ENCODE results near the gene AKR1C1.
"Not testable (repeated sequence)": the region's sequence is repeated elsewhere in the genome, so short reads cannot be mapped to it uniquely, and the experiment has no call there.

Gene AKR1C1

DNA sequence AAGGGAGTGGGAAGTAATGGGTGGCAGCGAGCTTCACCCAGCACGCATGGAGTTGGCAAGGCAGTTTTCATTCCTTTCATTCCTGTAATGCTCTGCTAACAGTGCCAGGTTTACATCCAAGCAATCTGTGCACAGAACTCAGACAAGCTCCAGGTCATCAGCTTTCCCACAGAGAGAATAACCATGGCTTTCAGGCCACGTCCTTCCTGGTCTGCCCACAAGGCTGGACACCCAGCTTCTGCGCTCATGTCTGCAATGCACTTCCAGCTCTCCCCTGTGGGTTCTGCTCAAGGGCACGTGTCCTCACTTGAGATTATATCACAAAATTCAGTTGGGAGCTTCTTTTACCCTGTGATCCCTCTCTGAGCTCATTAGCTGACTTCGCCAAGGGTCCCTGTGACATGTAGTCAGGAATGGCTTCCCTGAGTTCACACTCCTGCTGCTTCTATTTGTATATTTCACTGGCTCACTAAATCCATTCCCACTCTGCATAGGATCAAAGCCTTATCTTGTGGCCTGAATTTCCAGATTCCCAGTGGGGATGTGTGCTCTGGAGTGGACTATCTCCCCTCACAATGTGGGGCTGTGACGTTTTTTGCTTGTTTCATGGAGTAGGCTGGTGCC, 21.9 kb downstream of the AKR1C1 start:
- Histone ChIP-seq H3K27me3 (ENCODE audit: control insufficient read depth, insufficient read depth, low read length) (no peaks in the 10 kb centered on the region), H3K36me3 (ENCODE audit: control insufficient read depth, insufficient read depth, low read length) (no peaks in the 10 kb centered on the region), H3K4me3 (ENCODE audit: low read depth, low read length) (no peak overlapping the region), H3K9me3 (ENCODE audit: control insufficient read depth, insufficient read depth, low read length) (no peaks in the 10 kb centered on the region), H3K27ac (ENCODE audit: low read depth, low read length) (no peak overlapping the region), H3K9ac (ENCODE audit: low read depth, low read length) (no peak overlapping the region), H3K4me1 (ENCODE audit: control insufficient read depth, insufficient read depth, low read length) (peaks cover 6% of the 10 kb centered on the region; the same call in 1 of the 2 replicates)

DNA sequence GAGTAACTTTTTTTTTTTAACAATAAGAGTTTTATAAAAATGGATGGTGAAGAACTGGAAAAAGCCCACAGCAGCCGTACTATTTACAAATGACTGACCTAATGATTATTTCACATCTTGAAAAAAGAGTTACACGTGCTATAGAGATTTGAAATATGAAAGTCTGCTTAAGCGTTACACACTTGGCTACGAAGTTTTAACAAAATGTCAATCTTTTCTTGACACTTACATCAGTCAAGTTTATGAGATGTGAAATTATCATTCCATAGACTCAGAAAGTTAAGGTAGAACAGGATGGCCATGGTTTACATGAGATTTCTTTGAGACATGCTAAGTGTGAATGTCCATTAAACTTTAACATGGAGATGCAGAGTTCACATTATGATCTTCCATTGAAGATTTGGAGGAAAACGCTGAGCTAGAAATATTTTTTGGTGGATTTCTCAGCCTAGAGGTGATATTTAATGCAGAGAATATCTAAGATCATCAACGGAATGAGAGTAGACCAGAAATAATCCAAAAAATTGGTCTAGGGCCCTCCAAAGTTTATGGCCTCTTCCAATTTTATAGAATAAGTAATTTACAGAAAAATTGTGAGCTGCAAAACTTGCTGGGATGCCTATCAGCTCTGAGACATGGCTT, 24.9 kb downstream of the AKR1C1 start:
- not testable (repeated sequence) for H3K4me3 ChIP-seq (ENCODE audit: low read depth, low read length); H3K9ac ChIP-seq (ENCODE audit: low read depth, low read length); H3K27me3 ChIP-seq (ENCODE audit: control insufficient read depth, insufficient read depth, low read length); H3K9me3 ChIP-seq (ENCODE audit: control insufficient read depth, insufficient read depth, low read length); H3K36me3 ChIP-seq (ENCODE audit: control insufficient read depth, insufficient read depth, low read length); H3K4me1 ChIP-seq (ENCODE audit: control insufficient read depth, insufficient read depth, low read length); H3K27ac ChIP-seq (ENCODE audit: low read depth, low read length)

DNA sequence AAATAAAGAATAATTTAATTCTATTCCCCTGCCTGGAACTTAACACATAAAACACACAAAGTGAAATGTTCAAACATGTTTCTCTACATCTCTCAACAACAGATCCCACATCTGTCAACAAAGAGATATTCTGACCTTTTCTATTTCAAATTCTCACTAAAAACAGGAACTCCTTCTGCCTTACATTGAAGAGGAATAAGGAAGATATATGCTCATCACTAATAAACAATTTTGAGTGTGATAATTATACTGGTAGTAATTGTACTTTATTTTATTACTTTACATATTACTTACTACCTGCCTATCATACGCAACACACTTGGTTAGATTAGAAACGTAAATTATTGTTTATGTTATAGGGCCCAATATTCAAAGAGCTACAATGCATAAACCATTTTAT, 27.0 kb downstream of the AKR1C1 start:
- Histone ChIP-seq H3K9me3 (ENCODE audit: control insufficient read depth, insufficient read depth, low read length) (no peaks in the 10 kb centered on the region), H3K27ac (ENCODE audit: low read depth, low read length) (no peak overlapping the region), H3K4me1 (ENCODE audit: control insufficient read depth, insufficient read depth, low read length) (no peaks in the 10 kb centered on the region), H3K36me3 (ENCODE audit: control insufficient read depth, insufficient read depth, low read length) (no peaks in the 10 kb centered on the region), H3K27me3 (ENCODE audit: control insufficient read depth, insufficient read depth, low read length) (no peaks in the 10 kb centered on the region), H3K9ac (ENCODE audit: low read depth, low read length) (no peak overlapping the region), H3K4me3 (ENCODE audit: low read depth, low read length) (no peak overlapping the region)

DNA sequence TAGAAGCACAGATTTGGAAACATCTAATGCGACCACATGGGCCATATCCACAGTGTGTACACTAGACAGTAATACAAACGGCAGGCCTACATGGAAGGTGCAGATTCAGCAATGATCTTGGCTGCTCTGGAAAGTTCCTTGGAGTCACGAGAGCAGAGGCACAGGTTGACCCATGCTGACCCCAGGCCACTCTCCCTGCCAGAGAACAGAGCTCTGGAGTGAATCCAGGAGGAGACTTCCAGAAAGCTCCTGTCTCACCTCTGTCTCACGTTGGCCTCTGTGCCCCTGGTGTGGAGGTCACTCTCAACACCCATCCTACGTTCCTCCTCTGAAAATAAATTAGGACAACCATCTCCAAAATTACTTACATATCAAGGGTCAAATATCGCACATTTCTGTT, 28.2 kb downstream of the AKR1C1 start:
- H3K9me3 ChIP-seq (ENCODE audit: control insufficient read depth, insufficient read depth, low read length); H3K4me3 ChIP-seq (ENCODE audit: low read depth, low read length); H3K36me3 ChIP-seq (ENCODE audit: control insufficient read depth, insufficient read depth, low read length); H3K27me3 ChIP-seq (ENCODE audit: control insufficient read depth, insufficient read depth, low read length); H3K9ac ChIP-seq (ENCODE audit: low read depth, low read length); H3K27ac ChIP-seq (ENCODE audit: low read depth, low read length); H3K4me1 ChIP-seq (ENCODE audit: control insufficient read depth, insufficient read depth, low read length): not testable (repeated sequence)

DNA sequence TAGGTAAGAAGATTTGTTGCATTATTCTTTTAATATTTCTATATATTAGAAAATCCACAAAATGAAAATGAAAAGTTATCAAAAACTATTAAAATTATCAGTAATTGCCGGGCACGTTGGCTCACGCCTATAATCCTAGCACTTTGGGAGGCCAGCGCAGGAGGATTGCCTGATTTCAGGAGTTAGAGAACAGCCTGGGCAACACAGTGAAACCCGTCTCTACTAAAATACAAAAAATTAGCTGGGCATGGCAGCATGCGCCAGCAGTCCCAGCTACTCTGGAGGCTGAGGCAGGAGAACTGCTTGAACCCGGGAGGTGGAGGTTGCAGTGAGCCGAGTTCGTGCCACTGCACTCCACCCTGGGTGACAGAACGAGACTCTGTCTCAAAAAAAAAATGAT, 29.3 kb downstream of the AKR1C1 start:
- H3K27me3 ChIP-seq (ENCODE audit: control insufficient read depth, insufficient read depth, low read length); H3K36me3 ChIP-seq (ENCODE audit: control insufficient read depth, insufficient read depth, low read length); H3K9me3 ChIP-seq (ENCODE audit: control insufficient read depth, insufficient read depth, low read length); H3K4me3 ChIP-seq (ENCODE audit: low read depth, low read length); H3K9ac ChIP-seq (ENCODE audit: low read depth, low read length); H3K4me1 ChIP-seq (ENCODE audit: control insufficient read depth, insufficient read depth, low read length); H3K27ac ChIP-seq (ENCODE audit: low read depth, low read length): not testable (repeated sequence)

DNA sequence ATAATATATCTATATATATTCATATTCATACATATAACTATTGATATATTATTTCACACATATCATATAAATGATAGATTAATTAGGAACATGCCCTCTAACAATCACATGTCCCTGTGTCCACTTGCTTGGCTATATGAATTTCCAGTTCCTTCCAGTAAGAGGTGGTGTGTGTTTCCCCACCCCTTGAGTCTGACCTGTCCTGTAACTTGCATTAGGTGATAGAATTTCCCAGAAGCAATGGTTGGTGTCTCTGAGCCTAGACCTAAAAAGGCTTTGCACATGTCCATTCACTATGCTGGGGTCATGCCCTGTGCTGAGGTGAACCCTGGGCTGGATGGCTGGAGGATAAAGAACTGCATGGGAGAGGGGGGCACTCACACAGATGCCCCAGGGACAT, 31.0 kb downstream of the AKR1C1 start:
- not testable (repeated sequence) for H3K4me3 ChIP-seq (ENCODE audit: low read depth, low read length); H3K4me1 ChIP-seq (ENCODE audit: control insufficient read depth, insufficient read depth, low read length); H3K9me3 ChIP-seq (ENCODE audit: control insufficient read depth, insufficient read depth, low read length); H3K36me3 ChIP-seq (ENCODE audit: control insufficient read depth, insufficient read depth, low read length); H3K27ac ChIP-seq (ENCODE audit: low read depth, low read length); H3K27me3 ChIP-seq (ENCODE audit: control insufficient read depth, insufficient read depth, low read length); H3K9ac ChIP-seq (ENCODE audit: low read depth, low read length)

DNA sequence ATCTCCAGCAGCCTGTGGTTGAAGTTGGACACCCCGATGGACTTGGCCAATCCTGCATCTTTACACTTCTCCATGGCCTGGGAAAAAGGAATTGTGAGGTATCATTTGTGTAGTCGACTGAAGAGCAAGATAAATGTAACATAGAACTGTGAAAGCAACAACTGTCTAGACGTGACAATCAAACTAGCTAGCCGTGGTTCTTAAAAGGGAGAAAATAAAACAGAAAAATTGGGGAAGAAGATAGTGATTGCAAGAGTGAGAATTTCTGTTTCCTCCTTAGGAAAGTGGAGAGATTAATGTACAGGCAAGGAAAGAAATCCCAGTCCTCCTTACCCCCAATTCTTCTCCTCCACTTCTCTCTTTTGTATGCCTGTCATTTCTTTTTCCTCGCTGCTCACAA, 35.5 kb downstream of the AKR1C1 start:
- H3K4me3 ChIP-seq (ENCODE audit: low read depth, low read length): no peak overlapping the region
- H3K27ac ChIP-seq (ENCODE audit: low read depth, low read length): no peak overlapping the region

DNA sequence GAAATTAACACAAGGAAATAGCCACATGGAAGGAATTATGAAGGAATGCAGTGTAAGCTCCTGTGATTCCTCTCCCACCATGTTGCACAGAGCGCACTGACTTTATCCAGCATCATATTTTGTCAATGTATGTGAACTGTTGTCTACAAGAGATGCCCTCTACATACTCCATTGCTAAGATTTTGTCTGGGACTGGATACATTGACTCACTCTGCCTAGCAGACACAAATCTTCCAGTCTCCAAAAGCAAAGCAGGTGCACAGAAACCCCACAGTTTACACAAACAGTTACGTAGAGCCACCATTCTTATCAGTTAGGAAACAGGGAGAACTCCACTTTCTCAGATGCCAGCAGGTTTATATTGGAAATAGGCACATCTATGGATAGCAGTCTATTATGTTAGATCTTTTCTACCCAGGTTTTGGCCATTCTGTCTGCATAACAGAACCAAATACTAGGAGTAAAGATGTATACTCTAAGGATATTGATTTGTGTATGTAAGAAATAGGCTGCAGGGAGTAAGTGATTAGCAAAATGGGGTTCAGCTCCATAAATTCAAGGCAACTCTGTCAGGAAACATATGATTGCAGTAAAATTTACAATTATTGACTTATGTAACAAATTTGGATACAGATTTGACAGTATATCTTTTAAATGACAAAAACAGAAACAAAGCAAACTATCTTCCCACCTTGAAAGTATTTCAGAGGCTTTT, 39.0 kb downstream of the AKR1C1 start:
- H3K4me1 ChIP-seq (ENCODE audit: control insufficient read depth, insufficient read depth, low read length): no peaks in the 10 kb centered on the region
- H3K27me3 ChIP-seq (ENCODE audit: control insufficient read depth, insufficient read depth, low read length): no peaks in the 10 kb centered on the region
- no peaks in the 10 kb centered on the region for H3K9me3 ChIP-seq (ENCODE audit: control insufficient read depth, insufficient read depth, low read length)
- no peak overlapping the region for H3K27ac ChIP-seq (ENCODE audit: low read depth, low read length)
- no peak overlapping the region for H3K9ac ChIP-seq (ENCODE audit: low read depth, low read length)
- no peaks in the 10 kb centered on the region for H3K36me3 ChIP-seq (ENCODE audit: control insufficient read depth, insufficient read depth, low read length)
- no peak overlapping the region for H3K4me3 ChIP-seq (ENCODE audit: low read depth, low read length)

More for the DNA sequence above, 35.5 kb downstream of the AKR1C1 start:
- Histone ChIP-seq H3K27me3 (ENCODE audit: control insufficient read depth, insufficient read depth, low read length) (no peaks in the 10 kb centered on the region), H3K9me3 (ENCODE audit: control insufficient read depth, insufficient read depth, low read length) (no peaks in the 10 kb centered on the region), H3K36me3 (ENCODE audit: control insufficient read depth, insufficient read depth, low read length) (no peaks in the 10 kb centered on the region), H3K9ac (ENCODE audit: low read depth, low read length) (no peak overlapping the region), H3K4me1 (ENCODE audit: control insufficient read depth, insufficient read depth, low read length) (no peaks in the 10 kb centered on the region)

DNA sequence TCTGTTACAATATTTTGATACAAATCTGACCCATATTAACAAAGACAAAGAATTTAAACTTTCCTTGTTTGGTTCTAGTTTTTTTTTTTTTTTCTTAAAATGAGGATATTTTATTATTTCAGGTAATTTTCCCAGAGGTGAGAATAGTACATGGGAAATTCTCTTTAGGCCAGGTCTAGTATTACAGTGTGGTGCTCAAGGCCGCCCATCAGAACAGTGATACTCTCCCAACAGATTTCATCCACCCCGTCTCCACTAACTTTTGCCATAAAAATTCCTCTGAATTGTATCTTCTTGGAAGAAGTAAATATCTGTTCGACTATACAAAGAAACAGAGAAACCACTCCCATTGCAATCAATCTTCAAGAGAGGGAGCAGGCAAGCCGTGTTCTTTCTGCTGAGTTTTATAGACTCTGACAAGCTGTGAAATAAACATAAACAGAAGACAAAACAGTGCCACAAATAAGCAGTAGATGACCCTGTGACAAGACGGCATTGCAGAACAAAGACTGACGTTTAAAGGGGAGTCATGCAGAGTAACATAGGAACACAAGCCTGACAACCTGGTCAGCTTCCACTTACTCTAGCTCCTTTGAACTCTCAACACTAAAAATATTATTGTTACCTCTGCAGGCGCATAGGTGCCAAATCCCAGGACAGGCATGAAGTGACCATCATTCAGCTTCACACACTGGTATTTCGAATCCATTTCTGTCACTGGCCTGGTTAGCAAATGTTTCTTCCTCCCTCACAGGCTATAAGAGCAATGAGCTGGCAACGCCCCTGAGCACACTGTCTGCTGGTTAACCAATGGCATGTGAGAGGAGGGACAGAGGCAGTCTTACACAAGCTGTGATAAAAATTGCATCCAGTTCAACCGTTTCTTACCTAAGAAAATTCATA, 40.2 kb downstream of the AKR1C1 start, which contains the start of gene AKR1C2:
AKR1C2 (minus strand) TSS at position 731 of the 903 bp plus-strand sequence; CDS start at position 709, 22 bp downstream.
- not testable (repeated sequence) for H3K27ac ChIP-seq (ENCODE audit: low read depth, low read length); H3K9me3 ChIP-seq (ENCODE audit: control insufficient read depth, insufficient read depth, low read length); H3K4me3 ChIP-seq (ENCODE audit: low read depth, low read length); H3K4me1 ChIP-seq (ENCODE audit: control insufficient read depth, insufficient read depth, low read length); H3K36me3 ChIP-seq (ENCODE audit: control insufficient read depth, insufficient read depth, low read length); H3K9ac ChIP-seq (ENCODE audit: low read depth, low read length); H3K27me3 ChIP-seq (ENCODE audit: control insufficient read depth, insufficient read depth, low read length)

DNA sequence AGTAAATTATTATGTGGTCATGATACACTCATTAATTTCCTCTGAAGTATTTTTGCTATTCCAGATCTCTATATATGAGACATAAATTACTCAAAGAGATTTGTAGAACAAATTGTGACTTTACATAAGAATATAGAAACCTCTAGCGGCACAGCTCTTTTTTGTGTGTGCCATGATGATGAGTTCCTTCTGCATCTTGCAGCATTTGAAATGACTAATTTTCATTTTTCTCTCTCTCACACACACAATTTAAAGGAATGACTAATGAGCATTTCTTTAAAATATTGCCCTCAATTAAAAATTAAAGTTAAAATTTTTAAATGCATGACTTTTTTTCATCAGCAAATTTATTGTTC, 40.8 kb downstream of the AKR1C1 start:
- not testable (repeated sequence) for H3K4me1 ChIP-seq (ENCODE audit: control insufficient read depth, insufficient read depth, low read length); H3K36me3 ChIP-seq (ENCODE audit: control insufficient read depth, insufficient read depth, low read length); H3K4me3 ChIP-seq (ENCODE audit: low read depth, low read length); H3K27ac ChIP-seq (ENCODE audit: low read depth, low read length); H3K27me3 ChIP-seq (ENCODE audit: control insufficient read depth, insufficient read depth, low read length); H3K9me3 ChIP-seq (ENCODE audit: control insufficient read depth, insufficient read depth, low read length); H3K9ac ChIP-seq (ENCODE audit: low read depth, low read length)

DNA sequence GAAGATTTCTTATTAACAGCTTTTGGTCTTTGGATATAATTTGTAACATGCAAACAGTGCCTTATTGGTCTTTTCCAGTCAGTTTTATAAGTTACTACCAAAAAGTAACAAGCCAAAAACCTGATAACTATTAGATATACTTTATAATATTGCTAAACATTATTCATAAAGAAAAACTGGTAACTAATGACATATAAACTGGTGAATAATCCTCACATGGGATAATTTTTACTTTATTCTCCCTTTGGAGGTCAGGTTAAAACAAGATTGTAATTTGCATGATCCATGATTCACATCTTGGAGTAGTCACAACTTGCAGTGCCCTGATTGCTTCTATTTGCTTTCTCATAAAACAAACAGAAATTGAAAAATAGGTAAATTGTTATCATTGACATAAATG, 41.3 kb downstream of the AKR1C1 start:
- not testable (repeated sequence) for H3K9ac ChIP-seq (ENCODE audit: low read depth, low read length); H3K27ac ChIP-seq (ENCODE audit: low read depth, low read length); H3K4me3 ChIP-seq (ENCODE audit: low read depth, low read length); H3K36me3 ChIP-seq (ENCODE audit: control insufficient read depth, insufficient read depth, low read length); H3K27me3 ChIP-seq (ENCODE audit: control insufficient read depth, insufficient read depth, low read length); H3K9me3 ChIP-seq (ENCODE audit: control insufficient read depth, insufficient read depth, low read length); H3K4me1 ChIP-seq (ENCODE audit: control insufficient read depth, insufficient read depth, low read length)

Data from HUES48 (cell line).